ENCODE results near the gene PDE4B.

DNA sequence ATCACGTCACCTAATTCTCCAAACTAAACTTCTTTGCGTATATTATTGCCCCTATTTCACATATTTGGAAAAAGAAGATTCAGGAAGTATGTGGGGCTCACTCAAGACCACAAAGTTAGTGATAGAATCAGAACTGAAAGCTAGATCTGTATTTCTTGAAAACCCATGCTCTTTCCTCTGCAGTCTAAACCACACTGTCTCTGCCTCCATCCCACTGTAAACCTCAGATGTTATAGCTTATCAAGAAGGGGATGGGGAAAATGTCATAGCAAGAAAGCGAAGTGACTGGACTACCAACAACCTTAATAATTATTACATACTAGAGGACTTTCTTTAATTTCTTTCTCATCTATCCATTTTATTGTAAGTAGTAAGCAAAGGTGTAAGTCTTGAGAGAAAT lies 483.5 kb downstream of the PDE4B start:
- TF ChIP-seq, protein P1, sequence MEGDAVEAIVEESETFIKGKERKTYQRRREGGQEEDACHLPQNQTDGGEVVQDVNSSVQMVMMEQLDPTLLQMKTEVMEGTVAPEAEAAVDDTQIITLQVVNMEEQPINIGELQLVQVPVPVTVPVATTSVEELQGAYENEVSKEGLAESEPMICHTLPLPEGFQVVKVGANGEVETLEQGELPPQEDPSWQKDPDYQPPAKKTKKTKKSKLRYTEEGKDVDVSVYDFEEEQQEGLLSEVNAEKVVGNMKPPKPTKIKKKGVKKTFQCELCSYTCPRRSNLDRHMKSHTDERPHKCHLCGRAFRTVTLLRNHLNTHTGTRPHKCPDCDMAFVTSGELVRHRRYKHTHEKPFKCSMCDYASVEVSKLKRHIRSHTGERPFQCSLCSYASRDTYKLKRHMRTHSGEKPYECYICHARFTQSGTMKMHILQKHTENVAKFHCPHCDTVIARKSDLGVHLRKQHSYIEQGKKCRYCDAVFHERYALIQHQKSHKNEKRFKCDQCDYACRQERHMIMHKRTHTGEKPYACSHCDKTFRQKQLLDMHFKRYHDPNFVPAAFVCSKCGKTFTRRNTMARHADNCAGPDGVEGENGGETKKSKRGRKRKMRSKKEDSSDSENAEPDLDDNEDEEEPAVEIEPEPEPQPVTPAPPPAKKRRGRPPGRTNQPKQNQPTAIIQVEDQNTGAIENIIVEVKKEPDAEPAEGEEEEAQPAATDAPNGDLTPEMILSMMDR (IDR thresholded peaks at IDR 0.05), result no peak
- no peak for TF ChIP-seq POLR2A (IDR thresholded peaks at IDR 0.05)
